Liver (tissue), 3 donors: ENCODE results near the gene KLF15.

ENCODE experiments used
- EGR1 ChIP-seq, 2 donors: IDR thresholded peaks; 2 replicates each; pipeline ENCODE4 v1.6.1; 2016 to 2018; ENCODE audit warnings: antibody characterized with exemption in 2 of 2, low read depth in 2 of 2
- GABPA ChIP-seq, 2 donors: IDR thresholded peaks in 1 of 2; conservative IDR thresholded peaks in 1 of 2; 2 replicates each; pipeline ENCODE4 v1.6.1; 2016; ENCODE audit warnings: antibody characterized with exemption in 2 of 2, mild to moderate bottlenecking in 1 of 2, moderate library complexity in 1 of 2
- JUND ChIP-seq, 2 donors: IDR thresholded peaks; 2 replicates each; pipeline ENCODE4 v1.6.1; 2016; ENCODE audit warnings: antibody characterized with exemption in 2 of 2
- RAD21 ChIP-seq, 2 donors: IDR thresholded peaks; 2 replicates each; pipeline ENCODE4 v1.6.1; 2016; ENCODE audit warnings: antibody characterized with exemption in 2 of 2, mild to moderate bottlenecking in 2 of 2
- SP1 ChIP-seq: IDR thresholded peaks from 2 replicates; pipeline ENCODE4 v1.6.1; 2018; ENCODE audit warnings: antibody characterized with exemption, mild to moderate bottlenecking
- TAF1 ChIP-seq: conservative IDR thresholded peaks from 2 replicates; pipeline ENCODE4 v1.6.1; 2016; ENCODE audit warnings: antibody characterized with exemption, mild to moderate bottlenecking
- YY1 ChIP-seq: IDR thresholded peaks from 2 replicates; pipeline ENCODE4 v1.6.1; 2016; ENCODE audit warnings: antibody characterized with exemption, mild to moderate bottlenecking
- TF ChIP-seq, protein P1 (sequence below): IDR thresholded peaks from 2 replicates; pipeline ENCODE4 v1.6.1; 2016; ENCODE audit warnings: antibody characterized with exemption
- TF ChIP-seq, protein P2 (sequence below): IDR thresholded peaks from 2 replicates; pipeline ENCODE4 v1.6.1; 2016; ENCODE audit warnings: antibody characterized with exemption, mild to moderate bottlenecking
- TF ChIP-seq, protein P3 (sequence below): fragments of 150-350 bp; IDR thresholded peaks from 2 replicates; pipeline ENCODE4 v1.5.1; 2017; ENCODE audit warnings: improper control_type of control experiment, low read depth, low read length; ENCODE audit not compliant: missing input control
- TF ChIP-seq, protein P4 (sequence below): IDR thresholded peaks from 2 replicates; pipeline ENCODE4 v1.6.1; 2016; ENCODE audit warnings: antibody characterized with exemption
- TF ChIP-seq, protein P5 (sequence below): IDR thresholded peaks from 2 replicates; pipeline ENCODE4 v1.6.1; 2016; ENCODE audit warnings: antibody characterized with exemption
- donor health status: healthy.
- donor health status: healthy.

DNA sequence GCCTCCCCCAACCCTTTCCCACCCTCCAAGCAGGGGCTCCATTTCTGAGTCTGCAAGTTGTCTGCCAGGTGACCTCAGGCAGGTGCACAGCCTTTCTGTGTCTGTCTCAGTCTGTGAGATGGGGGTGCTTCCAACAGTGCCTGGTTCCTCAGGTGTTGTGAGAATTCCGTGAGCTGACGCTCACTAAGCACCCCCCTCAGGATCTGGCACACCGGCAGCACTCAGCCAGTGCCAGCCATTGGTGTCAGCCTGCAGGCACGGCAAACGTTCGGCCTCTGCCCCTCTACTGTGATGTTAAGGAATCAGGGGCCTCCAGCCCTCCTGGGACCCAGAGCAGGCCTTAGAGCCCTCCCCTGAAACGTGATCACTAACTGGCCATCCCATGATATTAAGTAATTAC lies 2.4 kb downstream of the KLF15 start:
- TF ChIP-seq, protein P1, sequence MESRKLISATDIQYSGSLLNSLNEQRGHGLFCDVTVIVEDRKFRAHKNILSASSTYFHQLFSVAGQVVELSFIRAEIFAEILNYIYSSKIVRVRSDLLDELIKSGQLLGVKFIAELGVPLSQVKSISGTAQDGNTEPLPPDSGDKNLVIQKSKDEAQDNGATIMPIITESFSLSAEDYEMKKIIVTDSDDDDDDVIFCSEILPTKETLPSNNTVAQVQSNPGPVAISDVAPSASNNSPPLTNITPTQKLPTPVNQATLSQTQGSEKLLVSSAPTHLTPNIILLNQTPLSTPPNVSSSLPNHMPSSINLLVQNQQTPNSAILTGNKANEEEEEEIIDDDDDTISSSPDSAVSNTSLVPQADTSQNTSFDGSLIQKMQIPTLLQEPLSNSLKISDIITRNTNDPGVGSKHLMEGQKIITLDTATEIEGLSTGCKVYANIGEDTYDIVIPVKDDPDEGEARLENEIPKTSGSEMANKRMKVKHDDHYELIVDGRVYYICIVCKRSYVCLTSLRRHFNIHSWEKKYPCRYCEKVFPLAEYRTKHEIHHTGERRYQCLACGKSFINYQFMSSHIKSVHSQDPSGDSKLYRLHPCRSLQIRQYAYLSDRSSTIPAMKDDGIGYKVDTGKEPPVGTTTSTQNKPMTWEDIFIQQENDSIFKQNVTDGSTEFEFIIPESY, result no peak
- TF ChIP-seq GABPA (IDR thresholded peaks at IDR 0.05 in 1 of 2, conservative IDR thresholded peaks at IDR 0.05 in 1 of 2) (no peak), YY1 (no peak), SP1 (no peak), TAF1 (no peak), RAD21 (IDR thresholded peaks at IDR 0.05) (no peak), JUND (IDR thresholded peaks at IDR 0.05) (no peak), EGR1 (IDR thresholded peaks at IDR 0.05; ENCODE audit: low read depth in 2 of 2) (no peak)
- TF ChIP-seq, protein P2, sequence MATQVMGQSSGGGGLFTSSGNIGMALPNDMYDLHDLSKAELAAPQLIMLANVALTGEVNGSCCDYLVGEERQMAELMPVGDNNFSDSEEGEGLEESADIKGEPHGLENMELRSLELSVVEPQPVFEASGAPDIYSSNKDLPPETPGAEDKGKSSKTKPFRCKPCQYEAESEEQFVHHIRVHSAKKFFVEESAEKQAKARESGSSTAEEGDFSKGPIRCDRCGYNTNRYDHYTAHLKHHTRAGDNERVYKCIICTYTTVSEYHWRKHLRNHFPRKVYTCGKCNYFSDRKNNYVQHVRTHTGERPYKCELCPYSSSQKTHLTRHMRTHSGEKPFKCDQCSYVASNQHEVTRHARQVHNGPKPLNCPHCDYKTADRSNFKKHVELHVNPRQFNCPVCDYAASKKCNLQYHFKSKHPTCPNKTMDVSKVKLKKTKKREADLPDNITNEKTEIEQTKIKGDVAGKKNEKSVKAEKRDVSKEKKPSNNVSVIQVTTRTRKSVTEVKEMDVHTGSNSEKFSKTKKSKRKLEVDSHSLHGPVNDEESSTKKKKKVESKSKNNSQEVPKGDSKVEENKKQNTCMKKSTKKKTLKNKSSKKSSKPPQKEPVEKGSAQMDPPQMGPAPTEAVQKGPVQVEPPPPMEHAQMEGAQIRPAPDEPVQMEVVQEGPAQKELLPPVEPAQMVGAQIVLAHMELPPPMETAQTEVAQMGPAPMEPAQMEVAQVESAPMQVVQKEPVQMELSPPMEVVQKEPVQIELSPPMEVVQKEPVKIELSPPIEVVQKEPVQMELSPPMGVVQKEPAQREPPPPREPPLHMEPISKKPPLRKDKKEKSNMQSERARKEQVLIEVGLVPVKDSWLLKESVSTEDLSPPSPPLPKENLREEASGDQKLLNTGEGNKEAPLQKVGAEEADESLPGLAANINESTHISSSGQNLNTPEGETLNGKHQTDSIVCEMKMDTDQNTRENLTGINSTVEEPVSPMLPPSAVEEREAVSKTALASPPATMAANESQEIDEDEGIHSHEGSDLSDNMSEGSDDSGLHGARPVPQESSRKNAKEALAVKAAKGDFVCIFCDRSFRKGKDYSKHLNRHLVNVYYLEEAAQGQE, result no peak
- TF ChIP-seq, protein P3, sequence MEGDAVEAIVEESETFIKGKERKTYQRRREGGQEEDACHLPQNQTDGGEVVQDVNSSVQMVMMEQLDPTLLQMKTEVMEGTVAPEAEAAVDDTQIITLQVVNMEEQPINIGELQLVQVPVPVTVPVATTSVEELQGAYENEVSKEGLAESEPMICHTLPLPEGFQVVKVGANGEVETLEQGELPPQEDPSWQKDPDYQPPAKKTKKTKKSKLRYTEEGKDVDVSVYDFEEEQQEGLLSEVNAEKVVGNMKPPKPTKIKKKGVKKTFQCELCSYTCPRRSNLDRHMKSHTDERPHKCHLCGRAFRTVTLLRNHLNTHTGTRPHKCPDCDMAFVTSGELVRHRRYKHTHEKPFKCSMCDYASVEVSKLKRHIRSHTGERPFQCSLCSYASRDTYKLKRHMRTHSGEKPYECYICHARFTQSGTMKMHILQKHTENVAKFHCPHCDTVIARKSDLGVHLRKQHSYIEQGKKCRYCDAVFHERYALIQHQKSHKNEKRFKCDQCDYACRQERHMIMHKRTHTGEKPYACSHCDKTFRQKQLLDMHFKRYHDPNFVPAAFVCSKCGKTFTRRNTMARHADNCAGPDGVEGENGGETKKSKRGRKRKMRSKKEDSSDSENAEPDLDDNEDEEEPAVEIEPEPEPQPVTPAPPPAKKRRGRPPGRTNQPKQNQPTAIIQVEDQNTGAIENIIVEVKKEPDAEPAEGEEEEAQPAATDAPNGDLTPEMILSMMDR, result no peak
- TF ChIP-seq, protein P4, sequence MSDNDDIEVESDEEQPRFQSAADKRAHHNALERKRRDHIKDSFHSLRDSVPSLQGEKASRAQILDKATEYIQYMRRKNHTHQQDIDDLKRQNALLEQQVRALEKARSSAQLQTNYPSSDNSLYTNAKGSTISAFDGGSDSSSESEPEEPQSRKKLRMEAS, result no peak
- TF ChIP-seq, protein P5, sequence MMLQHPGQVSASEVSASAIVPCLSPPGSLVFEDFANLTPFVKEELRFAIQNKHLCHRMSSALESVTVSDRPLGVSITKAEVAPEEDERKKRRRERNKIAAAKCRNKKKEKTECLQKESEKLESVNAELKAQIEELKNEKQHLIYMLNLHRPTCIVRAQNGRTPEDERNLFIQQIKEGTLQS, result peak; percentile 4
